Suprapubic skin (tissue), 4 donors: ENCODE data around the gene MCRIP1. TPM values are rescaled to one million over a fixed set of nuclear protein-coding genes. Genes with fewer than 3 reads are reported as not detected.

Experiments used
- DNase-seq, 2 donors: peaks; one replicate each; pipeline ENCODE4 v3.0.0-alpha.2; 2019; ENCODE audit warnings: low spot score in 2 of 2
- H3K27ac ChIP-seq: fragments of 200-600 bp; sonication (generic); one replicate; pipeline ENCODE4 v1.5.1; 2019
- H3K27me3 ChIP-seq: fragments of 200-600 bp; sonication (generic); one replicate; pipeline ENCODE4 v1.5.1; 2019
- H3K36me3 ChIP-seq: fragments of 200-600 bp; sonication (generic); one replicate; pipeline ENCODE4 v1.5.1; 2019
- H3K4me1 ChIP-seq: fragments of 200-600 bp; sonication (generic); one replicate; pipeline ENCODE4 v1.5.1; 2019
- H3K4me3 ChIP-seq: fragments of 200-600 bp; sonication (generic); one replicate; pipeline ENCODE4 v1.5.1; 2019; ENCODE audit warnings: mild to moderate bottlenecking
- H3K9me3 ChIP-seq: fragments of 200-600 bp; sonication (generic); one replicate; pipeline ENCODE4 v1.5.1; 2019
- CTCF ChIP-seq, 2 donors: fragments of 200-600 bp in 1 of 2; fragments of 450-650 bp in 1 of 2; sonication (generic) in 1 of 2; IDR thresholded peaks; one replicate each; pipeline ENCODE4 v1.5.1; 2016 to 2019; ENCODE audit warnings: antibody characterized with exemption in 2 of 2, mild to moderate bottlenecking in 1 of 2, moderate library complexity in 1 of 2
- EP300 ChIP-seq: sonication (generic); formaldehyde crosslinking; IDR thresholded peaks from one replicate; pipeline ENCODE4 v1.6.1; 2017; ENCODE audit warnings: antibody characterized with exemption
- POLR2A ChIP-seq, 2 donors: fragments of 450-650 bp; IDR thresholded peaks; one replicate each; pipeline ENCODE4 v1.6.1; 2017; ENCODE audit warnings: antibody characterized with exemption in 2 of 2, mild to moderate bottlenecking in 2 of 2, moderate library complexity in 2 of 2
- POLR2AphosphoS5 ChIP-seq, 3 donors: sonication (generic); formaldehyde crosslinking; IDR thresholded peaks; one replicate each; pipeline ENCODE4 v1.6.1; 2017; ENCODE audit warnings: antibody characterized with exemption in 3 of 3
- WGBS: methylation state at CpG from one replicate; pipeline ENCODE4 v1.1.5; 2018; 5-methylcytosine and 5-hydroxymethylcytosine counted together
- total RNA-seq, 4 donors: library from RNA; depleted of rRNA; stranded (reverse); fragments of >200 nt; gene quantifications; one replicate each; pipeline ENCODE4 v1.1.0, GENCODE V29; 2016

Gene MCRIP1
- total RNA-seq, 4 donors from 2014 or later = 20.3 to 29.3 (median 27.4) TPM

DNA sequence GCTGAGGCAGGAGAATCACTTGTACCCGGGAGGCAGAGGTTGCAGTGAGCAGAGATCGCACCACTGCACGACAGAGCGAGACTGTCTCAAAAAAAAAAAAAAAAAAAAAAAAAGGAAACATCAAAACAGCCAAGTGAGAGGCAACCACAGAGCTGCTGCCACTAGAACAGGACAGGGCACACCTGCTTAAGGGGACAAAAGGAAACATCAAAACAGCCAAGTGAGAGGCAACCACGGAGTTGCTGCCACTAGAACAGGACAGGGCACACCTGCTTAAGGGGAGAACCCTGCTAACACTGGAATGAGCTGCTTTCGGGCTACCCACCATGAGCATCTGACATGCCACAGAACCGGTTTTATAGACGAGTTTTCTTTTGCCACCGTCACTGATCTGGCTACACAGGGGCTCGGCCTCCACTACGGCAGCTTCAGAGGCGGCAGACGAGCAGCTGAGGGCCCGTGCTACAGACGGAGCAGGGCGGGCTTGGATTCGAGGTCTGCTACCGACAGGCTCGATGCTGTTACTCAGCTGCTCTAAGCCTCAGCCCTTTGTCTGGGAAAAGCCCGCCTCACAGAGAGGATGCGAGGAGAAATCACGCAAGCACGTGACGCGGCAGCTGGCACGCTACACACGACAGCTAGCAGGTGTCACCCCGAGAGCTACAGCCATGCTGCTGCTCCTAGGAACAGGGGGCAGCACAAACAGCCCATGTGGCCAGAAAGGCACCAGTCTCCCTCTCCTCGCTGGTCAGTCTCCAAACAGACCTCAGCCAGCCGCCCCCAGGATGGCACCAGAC is 25.3 kb upstream of the MCRIP1 start:
- no peak for DNase-seq
- peaks cover 35% of the 10 kb centered on the region for H3K36me3 ChIP-seq
- H3K9me3 ChIP-seq = no peaks in the 10 kb centered on the region
- peak overlapping the region; percentile 92 for H3K4me3 ChIP-seq
- no peaks in the 10 kb centered on the region for H3K27me3 ChIP-seq
- H3K27ac ChIP-seq = peak overlapping the region; percentile 95
- peaks cover 77% of the 10 kb centered on the region for H3K4me1 ChIP-seq
- WGBS = 81% methylated on average over 21 of the region's 30 CpGs
- TF ChIP-seq POLR2AphosphoS5 (IDR thresholded peaks at IDR 0.05) (no peak), CTCF (IDR thresholded peaks at IDR 0.05) (no peak), EP300 (no peak), POLR2A (IDR thresholded peaks at IDR 0.05) (no peak)

DNA sequence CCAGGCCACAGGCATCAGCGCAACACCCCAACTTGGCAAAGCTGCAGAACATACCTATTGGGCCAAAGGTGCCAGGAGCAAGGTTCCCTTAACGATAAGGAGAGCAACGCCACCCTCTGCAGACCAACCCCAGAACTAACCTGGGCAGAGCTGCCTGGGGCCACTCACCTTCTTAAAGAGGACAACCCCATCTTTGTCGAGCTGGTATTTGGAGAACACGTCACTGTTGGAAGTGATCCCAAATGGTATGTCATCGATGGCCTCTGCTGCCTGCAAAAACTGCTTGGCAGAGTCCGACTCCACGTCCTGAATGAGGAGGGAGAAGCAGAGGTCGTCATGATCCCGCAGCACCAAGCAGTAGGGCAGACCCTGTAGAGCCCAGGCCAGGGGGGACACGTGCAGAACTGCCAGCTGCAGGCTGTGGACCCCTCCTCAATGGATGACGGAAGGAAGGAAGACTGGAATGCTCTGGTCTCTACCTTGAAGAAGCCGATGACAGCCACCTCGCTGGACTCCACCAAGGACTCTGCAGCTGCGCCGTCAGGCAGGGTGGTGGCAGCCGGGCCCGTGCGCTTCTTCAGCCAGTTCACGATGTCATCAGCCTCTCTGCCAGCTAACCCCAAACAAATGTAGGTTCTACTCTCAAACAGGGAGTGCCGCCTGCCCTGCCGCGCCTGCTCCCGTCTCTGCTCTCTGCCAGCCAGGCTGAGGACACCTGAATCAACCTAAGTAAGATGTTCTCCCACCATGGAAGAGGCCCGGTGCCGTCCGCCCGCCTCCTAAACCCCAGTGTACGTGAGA is 22.1 kb upstream of the MCRIP1 start:
- Histone ChIP-seq H3K27me3 (no peaks in the 10 kb centered on the region), H3K9me3 (no peaks in the 10 kb centered on the region), H3K27ac (peak overlapping the region; percentile 79), H3K4me3 (no peak overlapping the region), H3K4me1 (peaks cover 59% of the 10 kb centered on the region), H3K36me3 (peaks cover 67% of the 10 kb centered on the region)
- DNase-seq = no peak
- 36% methylated on average over 18 of the region's 29 CpGs for WGBS
- TF ChIP-seq POLR2A (IDR thresholded peaks at IDR 0.05) = no peak
- TF ChIP-seq CTCF (IDR thresholded peaks at IDR 0.05) = peak in 1 of 2 donors; percentile 13

GRCh38 chr17:81852237-81852636 is 19.1 kb upstream of the MCRIP1 start:
- no peaks in the 10 kb centered on the region for H3K27me3 ChIP-seq
- no peak overlapping the region for H3K27ac ChIP-seq
- DNase-seq = no peak
- peaks cover 33% of the 10 kb centered on the region for H3K4me1 ChIP-seq
- no peak overlapping the region for H3K4me3 ChIP-seq
- TF ChIP-seq POLR2A (IDR thresholded peaks at IDR 0.05) (no peak), POLR2AphosphoS5 (IDR thresholded peaks at IDR 0.05) (no peak), CTCF (IDR thresholded peaks at IDR 0.05) (no peak), EP300 (no peak)
- H3K36me3 ChIP-seq = peaks cover 85% of the 10 kb centered on the region
- WGBS = 100% methylated on average over 3 of the region's 12 CpGs
- no peaks in the 10 kb centered on the region for H3K9me3 ChIP-seq

GRCh38 chr17:81851423-81851822 is 18.3 kb upstream of the MCRIP1 start:
- H3K4me1 ChIP-seq = peaks cover 25% of the 10 kb centered on the region
- no peaks in the 10 kb centered on the region for H3K27me3 ChIP-seq
- no peak overlapping the region for H3K27ac ChIP-seq
- no peak for DNase-seq
- WGBS = 83% methylated on average over 4 of the region's 16 CpGs
- H3K4me3 ChIP-seq = no peak overlapping the region
- TF ChIP-seq POLR2A (IDR thresholded peaks at IDR 0.05) = no peak
- TF ChIP-seq CTCF (IDR thresholded peaks at IDR 0.05) = no peak
- no peaks in the 10 kb centered on the region for H3K9me3 ChIP-seq
- H3K36me3 ChIP-seq = peaks cover 93% of the 10 kb centered on the region

DNA sequence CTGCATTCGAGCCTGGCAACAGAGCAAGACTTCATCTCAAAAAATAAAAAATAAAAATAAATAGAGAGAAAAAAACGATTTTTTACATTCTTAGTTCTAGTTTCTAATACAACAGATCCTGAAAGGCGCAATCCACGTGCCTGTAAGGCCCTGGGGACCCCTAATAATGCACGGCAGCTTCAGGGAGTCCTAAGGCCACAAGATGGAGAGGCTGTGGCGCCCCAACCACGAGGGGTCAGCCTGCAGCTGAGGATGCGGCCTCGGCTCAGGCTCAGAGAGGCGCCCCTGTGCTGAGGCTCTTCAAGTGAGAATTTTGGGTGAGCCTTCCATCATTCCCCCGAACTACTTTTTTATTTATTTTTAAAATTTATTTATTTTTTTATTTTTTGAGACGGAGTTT is 16.4 kb upstream of the MCRIP1 start:
- Histone ChIP-seq H3K4me1 (peaks cover 6% of the 10 kb centered on the region), H3K36me3 (peaks cover 99% of the 10 kb centered on the region)

More for the DNA sequence above, 16.4 kb upstream of the MCRIP1 start:
- no peaks in the 10 kb centered on the region for H3K9me3 ChIP-seq
- 90% methylated on average over 12 of the region's 12 CpGs for WGBS
- no peaks in the 10 kb centered on the region for H3K27me3 ChIP-seq
- H3K27ac ChIP-seq = no peak overlapping the region
- TF ChIP-seq EP300 (no peak), CTCF (IDR thresholded peaks at IDR 0.05) (no peak), POLR2A (IDR thresholded peaks at IDR 0.05) (no peak), POLR2AphosphoS5 (IDR thresholded peaks at IDR 0.05) (no peak)
- no peak overlapping the region for H3K4me3 ChIP-seq
- no peak for DNase-seq
